GM19351 (cell line): ENCODE data around the gene NDUFB11.

Experiments
- ATAC-seq: cut with Tn5 transposase; IDR thresholded peaks from one replicate; pipeline ENCODE4 v1.9.1; 2021; ENCODE audit warnings: mild to moderate bottlenecking, moderate library complexity; ENCODE audit not compliant: unreplicated experiment

NDUFB11 gene

GRCh38 chrX:47144626-47145394 is at the start of gene NDUFB11, which contains the start of gene RBM10:
Gene NDUFB11 (minus strand): TSS chrX:47144702. CDS start chrX:47144679, 23 bp downstream.
Gene RBM10 (plus strand): TSS chrX:47145221. CDS start chrX:47147482, 2,261 bp downstream.
- peak; percentile 89 for ATAC-seq

GRCh38 chrX:47193475-47194193 is 49.1 kb upstream of the NDUFB11 start, which contains the start of gene UBA1:
Gene UBA1 (plus strand): TSS chrX:47193829. CDS start chrX:47198803, 4,974 bp downstream.
- ATAC-seq = peak; percentile 78

- no peak for ATAC-seq
These were observed 47.4 kb upstream of the NDUFB11 start for GRCh38 chrX:47191806-47192401.

- no peak for ATAC-seq
These were observed 46.8 kb upstream of the NDUFB11 start for GRCh38 chrX:47191331-47191730.

- peak; percentile 37 for ATAC-seq
These were observed 46.2 kb upstream of the NDUFB11 start for GRCh38 chrX:47190445-47191269.

GRCh38 chrX:47189906-47190305 is 45.4 kb upstream of the NDUFB11 start:
- no peak for ATAC-seq

GRCh38 chrX:47187106-47187677 is 42.7 kb upstream of the NDUFB11 start:
- no peak for ATAC-seq

GRCh38 chrX:47186096-47186740 is 41.7 kb upstream of the NDUFB11 start:
- ATAC-seq = no peak

- no peak for ATAC-seq
These were observed 40.7 kb upstream of the NDUFB11 start for GRCh38 chrX:47185241-47185640.

GRCh38 chrX:47184486-47184885 is 40.0 kb upstream of the NDUFB11 start:
- ATAC-seq = no peak

GRCh38 chrX:47182106-47182700 is 37.7 kb upstream of the NDUFB11 start:
- no peak for ATAC-seq

GRCh38 chrX:47181301-47181700 is 36.8 kb upstream of the NDUFB11 start:
- no peak for ATAC-seq

GRCh38 chrX:47180346-47180745 is 35.8 kb upstream of the NDUFB11 start:
- no peak for ATAC-seq

GRCh38 chrX:47179928-47180255 is 35.4 kb upstream of the NDUFB11 start:
- ATAC-seq = no peak

- ATAC-seq = no peak
These were observed 34.9 kb upstream of the NDUFB11 start for GRCh38 chrX:47179221-47179927.

GRCh38 chrX:47178337-47178736 is 33.8 kb upstream of the NDUFB11 start:
- ATAC-seq = no peak

GRCh38 chrX:47177079-47177478 is 32.6 kb upstream of the NDUFB11 start:
- no peak for ATAC-seq

- ATAC-seq = no peak
These were observed 31.7 kb upstream of the NDUFB11 start for GRCh38 chrX:47176101-47176740.

GRCh38 chrX:47175588-47175980 is 31.1 kb upstream of the NDUFB11 start:
- no peak for ATAC-seq
